NCI-H2171 (cell line): ENCODE measurements around the gene ATXN8OS.
"Not testable (repeated sequence)": the region's sequence is repeated elsewhere in the genome, so short reads cannot be mapped to it uniquely, and the experiment has no call there.

Experiments used
- DNase-seq: peaks from one replicate; lab custom pipeline; 2025; lab: John Stamatoyannopoulos, UW

ATXN8OS gene

DNA sequence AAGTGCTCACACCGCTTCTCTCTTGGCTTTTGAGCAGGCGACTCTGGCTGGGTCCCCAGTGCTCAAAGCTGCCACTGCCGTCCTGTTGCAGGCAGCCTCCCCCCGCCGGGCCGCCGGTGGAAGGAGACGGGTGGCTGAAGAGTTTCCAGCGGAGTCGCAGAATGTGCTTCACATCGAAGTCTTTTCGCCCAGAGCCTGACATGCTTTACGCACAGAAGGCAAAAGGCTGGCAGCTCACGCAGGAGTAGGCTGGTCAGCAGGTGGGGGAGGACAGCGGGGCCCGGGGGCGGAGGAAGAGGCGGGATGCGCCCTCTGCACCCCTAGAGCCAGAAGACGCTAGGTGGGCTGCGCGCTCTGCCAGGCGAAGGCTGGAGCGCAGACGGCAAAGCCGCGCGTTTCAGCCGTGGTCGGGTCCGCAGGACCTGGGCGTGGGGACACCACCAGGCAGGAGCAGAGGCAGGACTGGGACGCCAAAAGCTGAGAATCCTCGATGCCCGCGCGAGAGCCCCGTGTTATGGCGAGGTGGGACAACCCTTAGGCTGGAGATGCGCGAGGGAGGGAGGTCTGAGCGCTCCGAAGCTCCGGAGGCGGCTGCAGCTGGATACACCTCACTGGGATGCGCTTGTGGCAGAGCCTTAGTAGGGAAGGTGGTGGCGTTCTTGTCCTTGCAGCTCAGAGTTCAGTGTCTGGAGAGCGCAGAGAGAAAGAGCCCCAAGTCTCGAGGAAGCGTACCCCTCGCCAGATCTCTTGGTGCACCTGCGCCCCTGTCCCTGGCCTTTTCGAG lies at the start of gene ATXN8OS:
Gene ATXN8OS, plus strand, starts transcription at position 329 of the 784 bp plus-strand sequence.
- DNase-seq = peak; percentile 16

DNA sequence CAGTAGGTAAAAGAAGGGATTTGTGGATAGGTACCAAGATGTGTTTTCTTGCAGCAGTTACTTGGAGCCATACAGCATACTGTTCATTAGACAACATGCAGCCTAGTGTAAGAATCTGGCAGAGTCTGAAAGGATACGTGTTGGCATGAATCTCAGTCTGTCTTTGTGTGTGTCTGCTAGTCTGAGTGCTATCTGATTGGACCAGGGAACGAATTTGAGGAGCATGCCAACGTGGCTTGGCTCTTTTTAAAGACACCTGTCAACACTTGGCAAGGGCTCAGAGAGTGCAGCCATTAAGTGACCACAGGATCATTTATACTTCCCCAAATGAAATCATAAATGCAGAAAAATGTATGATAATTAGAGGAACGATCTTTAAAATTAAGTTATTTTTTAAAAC lies 27.6 kb upstream of the ATXN8OS start:
- no peak for DNase-seq

DNA sequence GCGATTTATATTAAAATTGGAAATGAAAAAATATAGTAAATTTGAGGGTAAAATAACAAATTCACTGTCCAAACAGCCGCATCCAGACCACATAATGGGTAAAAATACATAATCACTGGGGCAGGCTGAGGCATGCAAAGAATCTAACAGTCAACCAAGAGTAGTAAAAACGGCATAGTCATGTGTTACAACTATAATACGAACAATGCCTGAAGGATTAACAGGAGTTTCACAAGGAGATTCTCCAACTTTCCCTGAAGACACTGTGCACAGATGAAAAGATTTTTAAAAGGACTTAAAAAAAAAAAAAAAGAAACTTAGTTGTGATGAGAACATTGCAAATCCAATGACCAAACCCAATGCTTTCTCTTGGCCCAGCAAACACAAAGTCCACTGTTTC lies 20.4 kb upstream of the ATXN8OS start:
- no peak for DNase-seq

DNA sequence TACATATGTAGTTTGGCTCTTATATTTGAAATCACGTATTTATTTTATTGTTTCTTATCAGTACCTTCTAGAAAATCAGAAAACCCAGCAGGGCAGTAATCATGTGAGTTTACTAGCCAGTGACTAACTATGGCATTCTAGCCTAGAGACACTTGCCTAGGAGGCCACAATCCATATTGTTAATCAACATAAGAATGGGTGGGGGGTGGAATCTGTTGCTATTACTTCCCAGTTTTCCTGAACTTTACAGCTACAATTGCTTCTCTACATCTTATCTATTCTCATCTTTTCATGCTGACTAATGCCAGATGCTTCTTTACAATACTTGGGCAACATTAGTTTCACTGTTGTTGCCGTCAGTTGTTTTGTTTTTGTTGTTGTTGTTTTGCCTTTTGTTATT lies 18.7 kb upstream of the ATXN8OS start:
- no peak for DNase-seq

DNA sequence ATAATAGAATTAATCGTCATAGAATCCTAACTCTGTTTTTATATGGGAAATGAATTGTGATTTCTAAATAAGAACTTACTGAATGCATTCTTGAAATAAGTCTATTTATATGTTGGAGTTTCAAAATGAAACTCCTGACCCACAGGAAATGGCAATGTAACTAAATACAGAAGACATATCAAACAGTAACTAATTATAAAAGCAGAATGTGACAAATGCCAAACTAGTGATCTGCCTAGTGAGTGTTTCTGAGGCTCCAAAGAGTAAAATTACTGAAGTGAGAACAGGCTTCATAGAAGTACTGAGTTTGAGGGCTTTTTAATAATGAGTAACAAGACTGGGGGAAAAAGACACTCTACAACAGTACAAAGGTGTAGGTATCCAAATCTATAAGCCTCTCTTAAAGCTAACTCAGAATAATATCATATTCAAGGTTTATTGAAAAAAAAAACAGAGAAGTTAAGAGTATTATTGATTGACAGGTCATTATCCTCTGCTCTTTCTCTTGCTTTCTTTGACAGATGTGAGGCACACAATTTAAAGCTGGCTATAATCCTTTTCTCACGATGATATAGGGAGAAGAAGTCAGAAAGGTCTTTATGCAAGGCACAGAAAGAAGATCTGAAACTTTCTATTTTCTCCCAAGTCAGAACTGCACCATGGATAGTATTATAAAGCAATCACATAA lies 17.4 kb upstream of the ATXN8OS start:
- no peak for DNase-seq

DNA sequence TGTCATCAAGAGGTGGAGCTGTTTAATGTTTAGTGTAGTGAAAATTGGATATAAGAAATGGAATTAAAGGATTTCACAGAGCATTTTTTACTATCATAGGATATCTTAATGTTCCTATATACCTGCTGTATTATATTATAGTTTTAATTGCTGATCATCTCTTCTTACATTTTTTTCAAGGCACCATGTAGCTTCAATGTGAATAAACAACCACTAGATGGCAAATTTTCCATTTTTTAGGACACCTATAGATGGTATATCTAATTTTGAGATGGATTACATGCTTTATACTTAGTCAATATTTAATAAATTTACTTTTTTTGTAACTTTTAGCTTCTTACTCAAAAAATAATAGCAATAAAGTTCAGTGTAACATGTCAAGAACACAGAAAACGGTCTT lies 9.0 kb upstream of the ATXN8OS start:
- peak; percentile 18 for DNase-seq

DNA sequence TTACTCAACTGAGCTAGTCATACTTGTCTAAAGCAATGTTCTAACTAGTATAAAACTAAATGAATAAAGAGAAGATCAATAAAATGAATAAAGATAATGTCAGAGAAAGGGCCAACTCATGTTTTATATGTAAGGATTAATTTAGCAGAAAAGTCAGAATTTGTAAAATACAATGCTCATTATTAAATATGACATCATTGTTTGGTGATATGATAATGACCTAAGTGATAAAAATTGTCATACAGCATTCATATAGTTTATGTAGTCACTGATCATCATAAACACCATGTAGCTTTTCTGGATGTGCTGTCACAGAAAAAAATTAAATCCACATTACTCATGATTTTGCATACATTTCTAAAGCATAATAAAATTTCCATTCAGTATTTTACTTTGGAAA lies 3.1 kb upstream of the ATXN8OS start:
- DNase-seq = no peak

DNA sequence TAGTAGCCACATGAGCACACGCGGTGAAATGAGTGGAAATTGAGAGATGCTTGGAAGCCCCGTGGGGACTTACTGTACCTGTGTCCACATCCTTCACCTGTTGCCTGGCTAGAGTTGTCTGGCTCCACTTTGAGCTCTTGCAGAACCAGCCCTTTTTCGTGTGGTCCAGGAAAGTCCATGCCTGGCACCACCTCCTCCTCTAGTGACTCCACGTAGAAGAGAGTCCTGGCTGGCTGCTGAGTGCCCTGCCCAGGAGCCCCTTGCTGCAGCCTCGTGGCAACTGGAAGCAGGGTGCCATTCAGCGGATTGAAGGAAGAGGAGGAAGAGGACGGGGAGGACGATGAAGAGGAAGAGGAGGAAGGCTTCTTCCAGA lies 515 bp upstream of the ATXN8OS start:
- DNase-seq = no peak

DNA sequence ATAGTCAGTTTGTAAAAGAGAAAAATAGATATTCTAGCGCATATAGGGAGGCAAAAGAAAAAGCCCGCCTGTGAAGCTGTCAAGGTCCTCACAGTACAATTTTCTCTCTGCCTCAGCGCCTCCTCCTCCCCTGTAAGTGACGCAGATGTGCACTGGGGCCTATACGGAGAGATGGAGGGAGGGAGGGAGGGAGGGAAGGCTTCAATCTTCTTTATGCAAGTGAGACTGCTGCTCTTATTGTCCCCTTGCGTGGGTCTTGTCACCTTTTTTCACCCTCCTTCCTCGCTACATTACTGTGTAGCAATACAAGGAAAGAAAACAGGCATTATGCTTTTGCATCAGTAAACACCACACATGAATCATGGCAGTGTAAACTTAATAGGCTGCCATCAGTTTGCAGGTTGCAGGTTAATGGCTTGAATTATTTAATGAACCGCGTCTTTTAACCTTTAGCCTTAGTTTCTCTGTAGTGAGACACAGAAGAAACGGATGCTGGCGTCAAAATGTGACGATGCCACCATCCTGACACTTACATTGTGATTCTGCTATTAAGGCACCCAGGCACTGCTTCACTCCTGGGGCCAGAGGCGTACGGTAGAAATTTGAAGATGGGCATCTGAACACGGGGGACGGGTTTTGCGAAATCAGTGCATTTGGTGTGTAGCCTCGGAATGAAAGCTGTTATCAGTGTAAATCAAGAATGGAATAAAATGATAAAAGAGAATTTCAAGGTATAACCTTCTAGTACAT lies 905 bp downstream of the ATXN8OS start, which contains the start of gene KLHL1:
Gene KLHL1, minus strand, starts transcription at position 97 of the 750 bp plus-strand sequence. CDS start 753 bp downstream, outside the sequence.
- peak; percentile 6 for DNase-seq

DNA sequence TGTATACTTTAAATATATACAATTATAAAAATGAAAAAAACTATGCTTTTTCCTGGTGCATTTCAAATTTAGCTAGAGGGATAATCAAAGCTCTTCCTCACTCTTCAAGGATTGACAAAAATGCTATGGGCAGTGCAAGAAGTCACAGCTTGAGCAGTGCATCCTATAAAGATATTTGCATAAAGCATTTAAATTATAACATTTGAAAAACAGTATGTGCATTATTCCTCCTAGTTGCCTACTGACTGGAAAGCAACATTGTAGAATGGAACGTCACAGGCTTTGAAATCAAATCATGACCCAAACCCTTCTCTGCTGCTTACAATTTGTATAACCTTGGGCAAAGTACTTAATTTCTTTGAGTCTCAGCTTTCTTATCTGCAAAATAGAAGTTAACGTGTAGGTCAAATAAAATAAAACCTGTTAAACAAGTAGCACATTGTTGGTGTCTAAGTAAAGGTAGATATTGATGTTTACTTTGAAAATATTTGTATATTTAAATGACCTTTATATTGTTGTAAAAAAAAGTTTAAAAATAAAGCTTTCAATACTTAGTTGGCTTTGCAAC lies 9.8 kb downstream of the ATXN8OS start:
- DNase-seq = no peak

DNA sequence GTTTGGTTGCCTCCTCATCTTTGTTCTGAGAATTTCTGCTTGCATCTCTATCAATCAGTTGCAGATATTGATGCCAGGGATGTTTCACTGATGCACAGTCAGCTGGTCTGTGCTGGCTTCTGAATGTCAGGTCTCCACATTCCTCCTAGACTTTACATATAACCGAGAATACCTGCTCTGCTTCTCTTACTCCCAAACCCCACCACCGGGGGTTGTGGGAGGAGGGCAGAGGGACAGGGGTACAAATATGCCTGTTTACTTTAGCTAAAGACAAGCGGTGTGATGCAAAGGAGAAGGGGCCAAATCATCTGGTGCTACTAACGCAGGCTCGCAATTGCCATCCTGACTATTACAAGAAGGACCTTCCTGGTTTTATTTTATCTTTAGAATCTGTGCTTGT lies 18.1 kb downstream of the ATXN8OS start:
- DNase-seq = no peak

DNA sequence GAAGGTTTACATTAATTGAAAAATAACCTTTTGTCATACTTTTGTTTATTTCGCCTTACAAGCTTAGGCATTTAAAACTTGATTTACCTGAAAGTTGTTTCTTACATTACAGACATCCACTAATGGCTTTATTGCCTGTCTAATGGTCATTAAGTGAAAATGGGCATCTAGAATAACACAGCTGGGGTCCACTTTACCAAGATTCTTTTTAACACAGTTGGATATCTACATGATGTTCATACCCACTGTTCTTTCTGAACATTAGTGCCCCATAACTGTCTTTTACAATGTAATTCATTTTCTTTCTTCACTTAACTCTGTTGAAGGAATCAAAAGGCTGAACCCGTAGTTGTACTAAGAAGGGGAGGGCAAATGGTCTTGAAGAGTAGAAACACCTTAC lies 20.5 kb downstream of the ATXN8OS start:
- no peak for DNase-seq

DNA sequence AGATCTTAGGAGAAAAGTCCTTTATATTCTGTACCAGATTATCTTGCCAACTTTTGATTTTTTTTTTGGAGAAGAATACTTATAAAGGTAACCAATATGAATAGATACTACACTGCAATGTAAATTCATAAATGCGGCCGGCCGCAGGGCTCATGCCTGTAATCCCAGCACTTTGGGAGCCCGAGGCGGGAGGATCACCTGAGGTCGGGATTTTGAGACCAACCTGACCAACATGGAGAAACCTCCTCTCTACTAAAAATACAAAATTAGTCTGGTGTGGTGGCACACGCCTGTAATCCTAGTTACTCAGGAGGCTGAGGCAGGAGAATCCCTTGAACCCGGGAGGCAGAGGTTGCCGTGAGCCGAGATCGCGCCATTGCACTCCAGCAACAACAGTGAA lies 35.0 kb downstream of the ATXN8OS start:
- DNase-seq = not testable (repeated sequence)

DNA sequence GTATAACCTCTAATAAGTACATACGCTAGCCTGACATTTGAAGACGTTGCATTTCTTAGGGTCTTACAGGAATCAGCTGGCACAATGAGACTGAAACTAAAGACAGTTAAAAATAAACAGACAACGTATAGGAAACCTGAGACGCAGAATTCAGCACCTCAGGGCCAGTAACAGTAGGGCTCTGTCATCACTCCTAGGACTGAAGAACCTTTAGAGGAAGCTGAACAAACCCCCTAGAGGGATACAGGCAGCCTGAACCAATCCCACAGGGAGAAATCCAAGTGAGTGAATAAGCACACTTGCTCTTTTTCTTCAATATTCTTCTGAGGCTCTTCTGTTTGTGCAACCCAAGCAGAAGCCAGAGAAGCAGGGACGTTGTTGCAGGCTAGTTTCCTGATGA lies 54.5 kb downstream of the ATXN8OS start:
- DNase-seq = peak; percentile 39

DNA sequence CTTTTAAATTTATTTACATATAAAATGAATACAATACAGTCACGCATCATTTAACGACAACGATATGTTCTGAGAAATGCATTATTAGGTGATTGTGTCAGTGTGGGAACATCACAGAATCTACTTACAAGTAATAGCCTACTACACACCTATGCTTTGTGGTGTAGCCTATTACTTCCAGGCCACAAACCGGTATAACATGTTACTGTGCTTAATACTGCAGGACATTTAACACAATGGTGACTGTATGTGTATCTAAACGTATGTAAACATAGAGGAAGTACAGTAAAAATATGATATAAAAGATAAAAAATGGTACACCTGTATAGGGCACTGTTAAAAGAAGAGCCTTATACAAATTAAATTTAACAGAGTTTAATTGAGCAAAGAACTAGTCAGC lies 63.1 kb downstream of the ATXN8OS start:
- no peak for DNase-seq

DNA sequence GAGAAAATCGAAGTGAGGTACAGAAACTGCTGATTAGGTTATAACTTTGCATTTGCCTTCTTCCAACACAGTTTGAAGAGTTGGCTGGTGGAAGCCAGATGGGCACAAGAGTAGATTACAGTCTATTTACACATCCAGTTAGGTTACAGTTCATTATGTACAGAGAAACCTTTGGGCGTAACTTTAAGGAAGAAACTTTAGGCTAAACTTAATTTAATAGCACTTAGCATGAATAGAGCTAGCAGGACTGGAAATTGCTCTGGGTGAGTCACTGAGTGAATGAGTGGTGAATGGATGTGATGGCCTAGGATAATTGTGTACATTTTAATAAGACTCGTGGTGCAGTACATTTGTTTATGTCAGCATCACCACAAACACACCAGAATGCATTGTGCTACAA lies 63.5 kb downstream of the ATXN8OS start:
- no peak for DNase-seq

DNA sequence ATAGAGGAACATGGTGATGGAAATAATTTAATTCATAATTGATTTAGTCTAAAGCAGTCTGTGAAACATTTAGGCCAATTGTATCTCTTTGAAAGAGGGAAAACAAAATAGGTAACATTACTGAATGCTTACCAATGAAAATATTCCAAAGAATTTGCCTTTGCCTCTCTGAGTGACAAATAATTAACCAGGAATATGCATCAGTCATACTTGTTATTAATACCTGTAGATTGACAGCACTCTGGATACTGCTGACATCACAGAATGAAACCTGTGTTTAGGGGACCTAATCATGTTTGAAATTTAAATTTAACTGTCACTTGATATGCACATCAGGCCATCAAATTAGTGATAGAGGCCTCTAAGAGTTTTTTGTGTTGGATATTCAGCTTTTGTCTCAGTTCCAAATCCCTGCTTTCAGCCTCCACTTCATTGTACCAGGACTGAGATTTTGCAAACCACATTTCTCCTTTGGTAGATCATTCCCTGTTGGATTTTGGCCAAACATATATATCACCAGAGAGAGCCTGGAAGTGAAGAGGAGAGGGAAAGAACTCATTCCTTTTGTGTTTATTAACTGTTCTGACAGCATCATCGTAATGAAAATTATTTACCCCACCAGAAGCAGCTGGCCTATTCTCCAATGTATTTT lies 65.4 kb downstream of the ATXN8OS start:
- no peak for DNase-seq

DNA sequence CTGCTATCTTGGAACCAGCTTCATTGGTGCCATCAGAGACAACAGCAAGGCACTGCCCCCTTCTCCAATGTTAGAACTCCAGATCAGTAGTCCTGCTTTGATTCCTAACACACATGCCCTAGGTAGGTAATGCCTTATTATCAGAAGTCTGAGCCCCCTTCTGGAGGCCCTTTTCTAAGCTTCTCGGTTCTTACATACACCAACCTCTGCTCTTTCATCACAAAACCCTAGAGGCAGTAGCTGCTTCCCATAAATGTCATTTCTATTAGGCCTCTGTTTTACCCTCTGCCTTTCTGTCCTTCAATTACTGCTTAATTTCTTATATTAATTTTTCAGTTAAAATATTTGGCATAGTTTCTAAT lies 66.0 kb downstream of the ATXN8OS start:
- no peak for DNase-seq

DNA sequence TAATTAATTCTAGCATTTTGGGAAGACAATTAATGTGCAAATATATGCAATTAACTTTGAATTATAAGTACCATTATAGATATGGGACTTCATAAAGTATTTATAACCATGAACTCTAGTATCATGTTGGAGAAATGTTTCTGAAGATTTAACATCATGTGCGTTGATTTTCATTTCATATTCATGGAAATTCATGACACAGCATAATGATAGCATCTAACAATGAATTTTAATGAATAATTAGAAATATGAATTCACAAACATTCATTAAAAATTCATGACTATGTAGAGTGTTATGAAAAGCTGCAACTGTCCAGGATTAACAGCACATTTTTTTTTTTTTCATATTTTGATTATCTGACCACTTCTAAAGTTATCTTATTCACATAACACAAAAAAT lies 70.7 kb downstream of the ATXN8OS start:
- no peak for DNase-seq
